Esophagus squamous epithelium (tissue), 4 donors: ENCODE measurements around the gene PBRM1.

Experiments used
- CTCF ChIP-seq, 6 experiments: fragments of 450-650 bp in 4 of 6; fragments of 200-600 bp in 2 of 6; sonication (generic) in 2 of 6; IDR thresholded peaks; one replicate each; pipeline ENCODE4 v1.5.1; 2016 to 2019; ENCODE audit warnings: antibody characterized with exemption in 6 of 6, mild to moderate bottlenecking in 4 of 6, moderate library complexity in 4 of 6
- POLR2A ChIP-seq, 4 donors: fragments of 450-650 bp; IDR thresholded peaks; one replicate each; pipeline ENCODE4 v1.6.1; 2017; ENCODE audit warnings: antibody characterized with exemption in 4 of 4, mild to moderate bottlenecking in 4 of 4, moderate library complexity in 3 of 4

- TF ChIP-seq POLR2A (IDR thresholded peaks at IDR 0.05) = no peak
- TF ChIP-seq CTCF (IDR thresholded peaks at IDR 0.05) = no peak
Observed at GRCh38 chr3:52660046-52660445, 25.7 kb downstream of the PBRM1 start.
